Inferior parietal cortex (tissue), 1 donor: Measurements from ENCODE around the gene PADI2.
A peak's percentile ranks its signal among the peaks of the same experiment; 100 is the strongest.

ENCODE experiments used
- DNase-seq: peaks from one replicate; pipeline ENCODE4 v3.0.0-alpha.2; 2016; ENCODE audit errors: extremely low spot score

PADI2 gene

DNA sequence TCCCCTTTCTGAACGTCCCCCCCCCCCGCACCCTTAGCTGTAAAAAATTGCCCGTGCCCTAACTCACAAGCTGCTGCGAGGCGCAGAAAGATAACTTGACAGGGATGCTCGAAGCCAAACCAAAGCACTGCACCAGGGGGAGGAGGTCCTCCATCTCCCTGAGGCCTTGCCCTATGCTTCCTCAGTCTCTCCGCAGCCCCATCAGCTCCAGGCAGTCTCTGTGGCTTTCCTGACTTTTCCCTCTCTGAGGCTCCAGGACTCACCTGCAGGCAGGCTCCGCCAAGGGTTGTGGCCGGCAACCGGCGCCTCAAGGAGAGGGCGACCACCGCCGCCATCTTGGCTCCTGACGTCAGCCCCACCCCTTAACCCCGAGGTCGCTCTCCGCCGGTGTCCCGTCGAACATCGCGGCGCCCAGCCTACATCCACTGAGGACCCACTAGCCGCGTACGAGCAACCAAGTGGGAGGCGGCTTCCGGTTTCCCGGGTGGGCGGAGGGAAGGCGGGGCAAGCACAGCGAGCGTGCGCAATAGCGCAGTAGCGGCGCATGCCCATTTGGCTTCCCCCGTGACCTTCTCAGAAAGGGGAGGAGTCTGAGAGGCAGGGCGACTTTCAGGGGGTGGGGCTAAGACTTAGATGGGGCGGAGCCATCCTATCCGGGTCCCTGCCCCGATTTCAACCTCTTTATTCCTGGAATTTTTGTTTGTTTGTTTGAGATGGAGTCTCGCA is 65.4 kb downstream of the PADI2 start, which contains the start of gene SDHB:
Gene SDHB, minus strand, starts transcription at position 348 of the 726 bp plus-strand sequence. Its CDS starts 13 bp downstream, at position 335.
- DNase-seq, result peak; percentile 99

DNA sequence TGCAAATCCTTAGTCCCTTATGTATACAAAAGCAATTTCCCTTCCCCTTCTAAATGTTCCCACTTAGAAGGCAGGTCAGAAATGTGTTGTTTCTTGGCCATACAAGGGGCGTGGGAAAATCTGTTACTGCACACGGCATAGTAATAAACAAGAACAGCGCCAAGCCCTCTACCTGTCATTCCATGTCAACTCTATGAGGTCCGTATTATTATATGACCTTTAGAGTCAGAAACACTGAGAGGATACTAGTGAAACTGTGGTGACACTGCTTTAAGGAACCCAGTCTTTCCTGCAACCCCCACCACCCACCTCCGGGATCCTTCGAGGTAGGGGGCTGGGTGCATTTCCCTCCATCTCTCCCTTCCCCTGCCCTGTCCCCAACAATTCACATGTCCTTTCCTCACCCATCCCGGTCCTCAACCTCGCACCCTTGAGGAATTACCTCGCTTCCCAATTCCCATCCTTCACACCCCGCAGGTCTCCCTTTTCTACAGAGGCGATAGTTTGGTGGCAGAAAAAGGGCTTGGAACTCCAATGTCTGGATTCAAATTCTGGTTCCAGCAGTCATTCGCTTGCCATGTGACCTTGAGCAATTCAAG is 66.1 kb downstream of the PADI2 start:
- no peak for DNase-seq

DNA sequence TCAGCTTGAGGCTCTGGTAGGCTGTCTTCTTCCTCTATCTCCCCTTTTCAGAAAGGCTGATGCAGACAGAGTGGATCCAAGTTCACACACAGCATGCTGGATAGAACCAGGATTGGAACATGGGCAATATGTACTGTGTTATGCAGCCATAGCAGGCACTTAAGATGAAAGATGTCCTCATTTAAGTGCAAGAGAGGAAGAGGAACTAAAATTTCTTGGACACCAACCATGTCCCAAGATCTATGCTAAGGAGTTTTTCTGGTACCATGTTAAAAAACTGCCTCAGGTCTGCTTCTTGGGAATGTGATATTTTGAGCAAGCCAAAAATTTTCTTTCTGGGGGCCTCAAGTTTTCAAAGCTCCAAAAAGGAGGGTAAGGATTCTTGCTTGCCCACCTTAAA is 66.6 kb downstream of the PADI2 start:
- DNase-seq, result no peak

DNA sequence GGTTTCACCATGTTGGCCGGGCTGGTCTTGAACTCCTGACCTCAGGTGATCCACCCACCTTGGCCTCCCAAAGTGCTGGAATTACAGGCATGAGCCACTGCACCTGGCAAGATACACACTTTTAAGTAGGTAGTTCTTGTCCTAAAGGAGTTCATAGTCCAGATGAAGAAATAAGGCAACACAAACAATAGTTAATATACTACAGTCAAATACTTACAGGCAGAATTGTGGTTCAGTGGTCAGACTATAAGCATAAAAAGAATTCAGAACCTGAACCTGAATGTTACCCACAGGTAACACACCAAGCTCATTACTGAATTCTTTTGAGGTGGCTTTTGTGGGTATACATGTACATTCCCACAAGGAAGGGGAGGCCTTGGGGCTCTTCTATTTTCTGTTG is 67.2 kb downstream of the PADI2 start:
- DNase-seq, result no peak

DNA sequence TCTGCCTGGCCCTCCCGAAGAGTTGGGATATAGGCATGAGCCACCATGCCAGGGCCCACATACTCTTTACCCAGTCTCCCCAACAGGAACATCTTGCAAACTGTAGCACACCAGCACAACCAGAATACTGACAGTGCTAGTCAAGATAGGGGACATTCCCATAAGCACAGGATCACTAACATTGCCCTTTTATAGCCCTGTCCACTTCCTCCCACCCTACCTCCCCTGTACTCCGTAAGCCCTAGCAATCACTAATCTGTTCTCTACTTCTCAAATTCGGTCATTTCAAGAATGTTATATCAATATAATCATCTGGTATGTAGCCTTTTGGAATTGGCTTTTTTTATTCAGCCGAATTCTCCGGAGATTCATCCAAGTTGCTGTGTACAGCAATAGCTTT is 71.3 kb downstream of the PADI2 start:
- no peak for DNase-seq

DNA sequence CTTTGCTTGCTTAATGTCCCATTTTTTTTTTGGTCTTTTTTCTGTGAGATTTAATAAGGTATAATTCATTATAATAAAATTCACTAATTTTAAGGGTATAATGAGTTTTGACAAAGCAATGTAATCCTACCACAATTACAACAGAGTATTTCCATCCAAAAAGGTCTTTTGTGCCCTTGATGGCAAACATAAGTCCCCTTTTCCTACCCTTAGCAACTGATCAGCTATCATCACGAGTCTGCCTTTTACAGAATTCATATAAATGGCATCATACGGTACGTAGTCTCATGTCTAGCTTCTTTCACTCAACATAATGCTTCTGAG is 73.0 kb downstream of the PADI2 start:
- DNase-seq, result no peak

DNA sequence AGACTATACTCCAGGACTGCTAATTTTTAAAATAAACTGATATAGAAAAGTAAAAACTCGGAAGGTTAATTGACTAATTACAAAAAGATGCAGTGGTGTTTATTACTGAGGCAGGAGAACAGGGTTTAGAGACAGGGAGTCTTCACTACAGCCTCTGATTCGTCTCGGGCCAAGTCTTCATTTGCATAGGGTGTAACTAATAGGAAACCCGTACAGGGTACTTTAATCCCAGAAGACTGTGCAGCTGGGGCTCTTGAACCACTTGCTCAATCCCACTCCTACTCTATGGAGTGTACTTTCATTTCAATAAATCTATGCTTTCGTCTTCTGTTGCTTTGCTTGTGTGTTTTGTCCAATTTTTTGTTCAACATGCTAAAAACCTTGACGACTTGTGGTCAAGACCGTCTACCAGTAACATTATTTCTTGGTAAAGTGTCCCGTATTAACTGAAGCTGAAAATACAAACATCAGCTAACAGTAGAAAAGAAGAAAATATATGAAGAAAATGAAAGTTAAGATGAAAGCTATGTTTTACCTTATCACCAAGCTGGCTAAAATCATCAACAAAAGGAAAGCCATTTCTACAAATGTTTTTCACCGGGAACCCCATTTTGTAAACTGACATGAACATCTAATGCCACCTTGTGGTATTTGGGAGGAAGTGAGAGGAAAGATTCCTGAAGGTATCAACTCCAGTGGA is 73.5 kb downstream of the PADI2 start:
- peak; percentile 76 for DNase-seq

DNA sequence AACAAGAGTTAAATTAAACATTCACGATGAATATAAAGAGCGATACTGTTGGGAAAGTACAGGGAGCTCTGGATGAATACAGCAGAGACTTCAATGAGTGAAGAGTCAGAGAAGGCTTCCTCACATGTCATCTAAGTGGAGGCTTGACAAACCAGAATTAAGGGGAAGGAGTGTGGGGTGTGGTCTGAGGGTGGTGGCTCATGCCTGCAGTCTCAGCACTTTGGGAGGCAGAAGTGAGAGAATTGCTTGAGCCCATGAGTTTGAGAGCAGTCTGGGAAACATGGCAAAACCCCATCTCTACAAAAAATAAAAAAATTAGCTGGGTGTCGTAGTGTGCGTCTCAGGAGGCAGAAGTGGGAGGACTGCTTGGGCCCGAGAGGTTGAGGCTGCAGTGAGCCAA is 74.1 kb downstream of the PADI2 start:
- no peak for DNase-seq

DNA sequence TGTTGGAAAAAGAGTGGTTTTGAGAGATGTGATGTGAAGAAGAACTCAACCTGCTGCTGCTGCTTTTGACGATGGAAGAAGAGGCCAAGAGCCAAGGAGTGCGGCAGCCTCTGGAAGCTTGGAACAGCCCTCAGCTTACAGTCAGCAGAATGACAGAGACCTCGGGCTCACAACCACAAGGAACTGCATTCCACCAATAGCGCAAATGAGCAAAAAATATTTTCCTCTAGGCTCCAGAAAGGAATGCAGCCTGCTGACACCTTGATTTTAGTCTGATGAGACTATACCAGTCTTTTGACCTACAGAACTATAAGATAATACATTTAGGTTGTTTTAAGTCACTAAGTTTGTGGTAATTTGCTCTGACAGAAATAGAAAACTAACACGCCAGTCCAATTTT is 75.6 kb downstream of the PADI2 start:
- DNase-seq, result no peak

DNA sequence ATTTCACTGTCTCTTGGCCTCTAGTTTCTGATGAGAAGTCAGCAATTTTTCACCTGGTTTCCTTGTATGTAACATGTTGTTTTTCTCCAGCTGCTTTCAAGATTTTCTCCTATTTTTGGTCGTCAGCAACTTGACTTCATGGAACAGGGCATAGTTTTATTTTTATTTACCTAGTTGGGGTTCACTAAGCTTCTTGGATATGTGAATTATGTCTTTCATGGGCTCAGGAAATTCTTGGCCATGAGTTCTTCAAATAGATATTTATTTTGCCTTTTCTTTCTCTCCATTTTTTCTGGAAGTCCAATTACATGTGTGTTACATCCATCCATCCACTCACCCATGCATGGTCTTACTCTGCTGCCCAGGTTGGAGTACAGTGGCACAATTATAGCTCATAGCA is 79.1 kb downstream of the PADI2 start:
- no peak for DNase-seq

DNA sequence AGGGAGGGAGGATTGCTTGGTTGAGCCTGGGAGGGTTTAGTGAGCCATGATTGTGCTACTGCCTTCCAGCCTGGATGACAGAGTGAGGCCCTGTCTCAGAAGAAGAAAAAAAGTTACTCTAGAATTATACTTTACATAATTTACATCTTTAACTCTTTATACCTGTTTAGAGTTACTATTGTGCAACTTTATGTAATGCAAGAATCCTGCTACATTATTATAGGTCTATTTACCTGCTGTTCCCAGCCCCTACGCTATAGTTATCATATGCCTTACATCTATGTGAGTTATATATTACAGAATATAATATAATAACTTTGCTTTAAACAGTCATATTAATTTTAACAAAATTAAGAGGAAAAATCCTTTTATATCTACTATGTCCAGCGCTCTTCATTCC is 79.7 kb downstream of the PADI2 start:
- no peak for DNase-seq

DNA sequence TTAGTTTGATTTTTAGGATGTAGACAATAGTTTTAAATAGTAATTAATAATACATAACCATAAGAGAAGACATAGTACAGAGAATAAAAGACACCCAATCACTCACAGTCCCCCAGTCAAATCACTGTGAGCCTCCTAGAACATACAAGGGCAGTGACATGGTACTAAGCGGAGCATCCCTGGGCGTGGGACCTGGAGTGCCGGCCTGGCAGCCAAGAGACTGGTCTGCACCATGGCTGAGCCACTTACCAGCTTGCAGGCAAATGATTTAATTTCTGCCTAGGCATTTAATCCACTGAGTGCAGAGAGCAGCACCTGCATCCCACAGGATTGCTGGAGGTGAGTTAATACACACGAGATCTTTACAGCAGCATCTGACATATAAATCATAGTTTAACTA is 85.8 kb downstream of the PADI2 start:
- no peak for DNase-seq

DNA sequence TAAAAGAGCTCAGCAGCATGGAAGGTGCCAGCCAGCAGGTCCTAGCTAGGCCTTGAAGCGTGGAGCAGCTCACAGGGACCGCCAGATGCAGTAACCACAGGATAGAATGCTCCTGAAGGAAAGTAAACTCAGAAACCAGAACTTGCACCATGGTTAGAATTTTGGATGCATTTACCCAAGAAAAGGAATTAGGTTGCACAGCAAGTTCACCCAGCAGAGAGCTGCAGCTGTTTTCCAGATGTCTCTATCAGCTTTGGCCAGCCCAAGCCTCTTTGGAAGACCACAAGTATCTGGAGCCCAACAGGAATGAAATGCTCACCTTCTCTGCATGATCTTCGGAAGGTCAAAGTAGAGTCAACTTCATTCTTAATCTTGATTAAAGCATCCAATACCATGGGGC is 86.5 kb downstream of the PADI2 start:
- no peak for DNase-seq

DNA sequence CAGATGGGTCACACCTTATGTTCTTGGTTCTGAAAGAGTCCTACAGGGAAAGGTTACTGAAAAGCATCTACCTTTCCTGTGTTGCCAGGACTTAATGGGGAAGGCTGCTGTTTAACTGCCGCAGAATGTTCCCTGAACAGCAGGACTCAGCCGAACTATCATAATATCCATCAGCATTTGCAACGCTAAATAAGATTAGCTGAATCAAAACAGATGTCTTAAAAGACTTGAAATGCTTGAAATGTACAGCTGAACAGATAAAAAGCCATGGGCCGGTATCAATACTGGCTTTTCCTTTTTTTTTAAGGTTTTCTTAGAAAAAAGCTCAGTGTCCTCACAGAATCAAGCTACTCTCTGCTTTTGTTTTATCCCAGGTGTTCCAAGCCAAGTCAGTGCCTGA is 87.8 kb downstream of the PADI2 start:
- DNase-seq, result no peak

DNA sequence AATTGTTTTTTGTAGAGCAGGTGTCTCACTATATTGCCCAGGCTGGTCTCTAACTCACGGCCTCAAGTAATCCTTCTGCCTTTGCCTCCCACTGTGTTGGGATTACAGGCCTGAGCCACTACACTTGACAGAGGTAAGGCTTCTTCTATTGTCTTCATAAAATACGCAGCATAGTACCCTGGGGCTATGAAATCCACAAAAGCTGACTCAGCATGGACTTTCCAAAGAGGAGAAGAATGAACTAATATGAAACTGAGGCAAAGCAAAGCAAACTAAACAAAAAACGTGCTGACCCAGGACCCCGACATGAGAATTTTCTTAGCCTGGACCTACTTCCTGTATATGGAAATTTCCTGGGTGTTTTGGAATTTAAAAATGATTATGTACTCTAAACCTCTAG is 89.0 kb downstream of the PADI2 start:
- no peak for DNase-seq

DNA sequence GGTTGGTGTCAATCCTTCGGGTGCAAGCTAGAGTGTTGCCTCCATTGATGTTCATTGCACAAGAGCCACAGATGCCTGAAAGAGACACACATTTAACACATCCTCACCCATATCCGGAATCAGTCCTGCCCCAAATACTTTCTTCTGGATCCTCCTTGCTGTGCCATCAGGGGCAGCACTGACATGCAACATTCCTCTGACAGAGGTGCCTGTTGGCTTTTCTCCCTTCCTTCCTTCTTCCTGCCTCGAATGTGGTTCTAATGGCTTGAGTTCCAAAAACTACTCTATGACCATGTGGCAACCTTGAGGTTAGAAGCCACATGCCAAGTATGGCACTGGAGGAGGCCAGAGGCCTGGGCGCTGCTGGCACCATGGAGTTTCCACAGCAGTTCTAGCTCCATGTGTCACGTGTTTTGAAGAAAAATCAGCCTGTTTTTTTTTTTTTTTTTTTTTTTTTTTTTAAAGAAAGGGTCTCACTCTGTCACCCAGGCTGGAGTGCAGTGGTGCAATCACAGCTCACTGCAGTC is 90.5 kb downstream of the PADI2 start:
- DNase-seq, result no peak

DNA sequence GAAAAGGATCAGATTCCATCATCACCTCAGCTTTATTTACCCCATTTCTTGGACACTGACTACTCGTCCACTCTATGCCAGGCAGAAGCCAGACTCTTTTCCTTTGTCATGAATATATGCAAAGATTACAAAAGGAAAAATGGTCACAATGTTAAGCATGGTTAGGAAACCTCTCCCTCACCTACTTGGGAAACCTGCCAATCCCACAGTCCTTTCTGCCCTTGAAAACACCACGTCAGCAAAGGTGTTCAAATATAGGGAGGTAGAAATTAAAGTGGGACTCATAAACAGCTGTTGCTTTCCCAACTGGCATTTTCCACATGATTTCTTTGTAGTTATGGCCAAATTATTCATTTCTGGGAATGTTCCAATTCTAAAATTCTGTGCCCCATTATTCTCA is 91.4 kb downstream of the PADI2 start:
- no peak for DNase-seq

DNA sequence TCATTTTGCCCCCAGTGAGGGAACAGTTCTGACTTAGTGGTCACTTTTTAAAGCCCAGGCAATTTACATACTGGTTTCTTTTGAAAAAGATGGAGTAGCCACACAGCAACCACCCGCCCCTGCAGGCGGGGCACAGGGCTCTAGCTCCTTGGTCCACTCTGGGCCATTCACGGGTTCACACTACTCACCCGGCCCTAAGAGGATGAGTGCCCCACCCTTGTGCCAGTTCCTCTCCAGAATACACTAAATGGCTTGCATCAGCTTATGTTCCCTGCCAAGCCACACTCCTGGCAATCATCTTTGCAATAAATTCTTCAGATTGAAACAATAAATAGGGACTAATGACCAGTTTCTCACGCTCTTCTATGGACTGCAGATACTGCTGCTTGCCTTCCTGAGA is 91.8 kb downstream of the PADI2 start:
- DNase-seq, result no peak

DNA sequence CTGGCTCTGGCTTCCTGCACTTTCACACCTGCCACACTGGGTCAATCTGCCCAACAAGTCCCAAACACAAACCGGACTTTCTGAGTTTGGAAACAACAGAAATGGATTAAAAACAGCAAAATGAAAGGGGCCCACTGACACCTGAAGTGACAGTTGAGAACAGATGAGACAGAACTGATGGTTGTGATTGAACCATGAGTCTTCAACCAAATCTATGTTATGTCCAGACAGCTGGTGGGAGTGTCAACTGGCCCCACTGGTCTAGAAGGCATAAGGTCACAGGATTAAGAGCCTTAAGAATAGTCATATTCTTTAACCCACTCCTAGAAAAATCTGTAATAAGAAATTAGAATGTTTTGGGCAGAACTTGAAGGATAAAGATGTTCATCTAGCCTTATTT is 94.5 kb downstream of the PADI2 start:
- no peak for DNase-seq

DNA sequence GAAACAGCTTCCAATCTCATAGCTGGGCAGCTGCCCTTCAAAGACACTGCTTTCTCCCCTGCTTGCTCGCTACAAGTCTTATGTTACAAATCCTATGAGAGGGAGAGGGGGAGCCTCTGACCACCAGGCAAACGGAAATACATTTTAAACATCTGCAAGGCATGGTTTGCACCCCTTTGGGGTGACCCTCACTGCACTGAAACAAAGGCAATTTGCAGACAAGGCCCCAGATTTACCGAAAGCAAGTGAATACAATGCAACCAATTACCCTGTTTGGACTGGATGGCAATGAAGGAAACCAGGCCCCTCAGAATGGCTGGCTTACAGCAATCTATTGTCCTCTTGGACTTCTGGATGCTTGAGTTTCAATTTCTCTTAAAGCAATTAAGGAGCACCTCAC is 95.7 kb downstream of the PADI2 start:
- DNase-seq, result no peak

DNA sequence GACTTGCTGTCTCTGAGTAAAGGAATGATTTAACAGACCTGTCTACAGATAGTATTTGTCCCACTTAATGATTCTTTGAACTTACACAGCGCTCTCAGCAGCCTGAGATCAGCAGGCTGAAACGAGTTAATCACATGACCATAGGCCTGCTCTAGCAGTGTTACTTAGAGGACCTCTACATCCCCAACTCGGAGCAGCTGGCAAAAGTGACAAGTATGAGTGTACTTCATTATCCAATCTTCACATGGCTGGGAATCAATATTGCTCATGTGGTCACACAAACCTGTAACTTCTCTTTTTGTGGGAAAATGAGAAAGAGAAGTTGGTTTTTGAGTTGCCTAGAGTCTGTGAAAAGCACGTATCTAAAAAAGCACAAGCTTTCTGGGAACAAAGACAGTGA is 96.1 kb downstream of the PADI2 start:
- DNase-seq, result no peak

DNA sequence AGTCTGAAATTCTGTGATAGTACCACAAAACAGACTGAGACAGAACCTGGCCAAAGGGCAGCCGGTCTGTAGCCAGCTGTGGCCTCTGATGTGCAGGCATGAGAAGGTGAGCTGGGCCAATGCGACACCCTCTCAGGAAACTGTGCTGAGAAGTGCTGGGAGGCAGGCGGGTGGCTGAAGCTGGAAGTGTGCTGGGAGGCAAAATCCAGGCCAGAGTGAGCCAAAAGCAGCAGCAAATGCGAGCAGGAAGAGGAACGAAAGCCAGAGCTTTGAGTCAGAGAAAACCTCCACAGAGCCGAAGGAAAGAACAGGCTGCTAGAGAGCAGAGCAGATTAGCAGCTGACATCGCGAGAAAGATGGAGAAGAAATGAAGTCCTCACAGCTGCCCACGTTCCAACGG is 97.4 kb downstream of the PADI2 start:
- peak; percentile 30 for DNase-seq

DNA sequence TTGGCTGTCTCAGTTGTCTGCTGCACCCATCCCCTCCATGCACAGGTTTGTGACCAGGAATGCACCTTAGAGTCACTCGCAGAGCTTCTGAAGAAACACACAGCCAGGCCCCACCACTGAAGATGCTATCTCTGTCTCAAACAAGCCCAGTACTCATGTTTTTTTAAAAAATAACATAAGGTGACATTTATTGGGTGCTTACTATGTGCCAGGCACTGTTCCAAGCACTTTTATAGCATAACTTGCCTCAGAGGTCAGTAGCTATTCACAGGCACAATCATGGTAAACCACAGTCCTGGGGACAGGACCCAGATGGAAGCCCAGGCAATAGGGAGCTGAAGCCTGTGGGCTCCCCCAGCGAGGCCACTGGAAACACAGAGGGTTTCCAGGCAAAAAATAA is 98.7 kb downstream of the PADI2 start:
- no peak for DNase-seq
